ENCODE data around the gene GPR146.
"Not testable (repeated sequence)": the region's sequence is repeated elsewhere in the genome, so short reads cannot be mapped to it uniquely, and the experiment has no call there.

- not testable (repeated sequence) for TF ChIP-seq CTCF (IDR thresholded peaks at IDR 0.05 in 8 of 11, conservative IDR thresholded peaks at IDR 0.05 in 3 of 11); POLR2A (IDR thresholded peaks at IDR 0.05); POLR2AphosphoS5 (IDR thresholded peaks at IDR 0.05)
Observed at GRCh38 chr7:1036164-1036928, 8.0 kb upstream of the GPR146 start.
